Activated CD4-positive, alpha-beta T cell treated with anti-CD3 and anti-CD28 coated beads, Interleukin-2, amount 50 U/mL, for 1 hour (primary cell): Measurements from ENCODE around the gene RAB23.
A peak's percentile ranks its signal among the peaks of the same experiment; 100 is the strongest.
"Not testable (repeated sequence)": the region's sequence is repeated elsewhere in the genome, so short reads cannot be mapped to it uniquely, and the experiment has no call there.

Experiments used
- DNase-seq: peaks from one replicate; pipeline ENCODE4 v3.0.0-alpha.2; 2020

RAB23 gene

GRCh38 chr6:57221936-57222742 lies at the start of gene RAB23:
TSS of gene RAB23 (minus strand) at chr6:57222307. CDS start at chr6:57210380, 11,927 bp downstream.
- peak; percentile 77 for DNase-seq

- no peak for DNase-seq
Measured at GRCh38 chr6:57268294-57268640, 46.2 kb upstream of the RAB23 start.

- peak; percentile 23 for DNase-seq
Measured at GRCh38 chr6:57267586-57268293, 45.6 kb upstream of the RAB23 start.

GRCh38 chr6:57265755-57266221 lies 43.7 kb upstream of the RAB23 start:
- no peak for DNase-seq

- no peak for DNase-seq
Measured at GRCh38 chr6:57263739-57264138, 41.6 kb upstream of the RAB23 start.

- no peak for DNase-seq
Measured at GRCh38 chr6:57262901-57263694, 41.0 kb upstream of the RAB23 start.

GRCh38 chr6:57262488-57262887 lies 40.4 kb upstream of the RAB23 start:
- DNase-seq = no peak

GRCh38 chr6:57261926-57262325 lies 39.8 kb upstream of the RAB23 start:
- no peak for DNase-seq

GRCh38 chr6:57259064-57259463 lies 37.0 kb upstream of the RAB23 start:
- no peak for DNase-seq

GRCh38 chr6:57257911-57258541 lies 35.9 kb upstream of the RAB23 start:
- no peak for DNase-seq

- no peak for DNase-seq
Measured at GRCh38 chr6:57256541-57256940, 34.4 kb upstream of the RAB23 start.

GRCh38 chr6:57255451-57256169 lies 33.5 kb upstream of the RAB23 start:
- DNase-seq = no peak

- no peak for DNase-seq
Measured at GRCh38 chr6:57254055-57254717, 32.1 kb upstream of the RAB23 start.

GRCh38 chr6:57252975-57253374 lies 30.9 kb upstream of the RAB23 start:
- DNase-seq = no peak

GRCh38 chr6:57252137-57252536 lies 30.0 kb upstream of the RAB23 start:
- no peak for DNase-seq

GRCh38 chr6:57250348-57250747 lies 28.2 kb upstream of the RAB23 start:
- no peak for DNase-seq

GRCh38 chr6:57248311-57248895 lies 26.3 kb upstream of the RAB23 start:
- no peak for DNase-seq

GRCh38 chr6:57247603-57248002 lies 25.5 kb upstream of the RAB23 start:
- no peak for DNase-seq

GRCh38 chr6:57246307-57246706 lies 24.2 kb upstream of the RAB23 start:
- DNase-seq = no peak

- no peak for DNase-seq
Measured at GRCh38 chr6:57243954-57244353, 21.8 kb upstream of the RAB23 start.

- DNase-seq = not testable (repeated sequence)
Measured at GRCh38 chr6:57243526-57243925, 21.4 kb upstream of the RAB23 start.
